ENCODE results near the gene OTUB2.
A peak's percentile ranks its signal among the peaks of the same experiment; 100 is the strongest.

Gene OTUB2

DNA sequence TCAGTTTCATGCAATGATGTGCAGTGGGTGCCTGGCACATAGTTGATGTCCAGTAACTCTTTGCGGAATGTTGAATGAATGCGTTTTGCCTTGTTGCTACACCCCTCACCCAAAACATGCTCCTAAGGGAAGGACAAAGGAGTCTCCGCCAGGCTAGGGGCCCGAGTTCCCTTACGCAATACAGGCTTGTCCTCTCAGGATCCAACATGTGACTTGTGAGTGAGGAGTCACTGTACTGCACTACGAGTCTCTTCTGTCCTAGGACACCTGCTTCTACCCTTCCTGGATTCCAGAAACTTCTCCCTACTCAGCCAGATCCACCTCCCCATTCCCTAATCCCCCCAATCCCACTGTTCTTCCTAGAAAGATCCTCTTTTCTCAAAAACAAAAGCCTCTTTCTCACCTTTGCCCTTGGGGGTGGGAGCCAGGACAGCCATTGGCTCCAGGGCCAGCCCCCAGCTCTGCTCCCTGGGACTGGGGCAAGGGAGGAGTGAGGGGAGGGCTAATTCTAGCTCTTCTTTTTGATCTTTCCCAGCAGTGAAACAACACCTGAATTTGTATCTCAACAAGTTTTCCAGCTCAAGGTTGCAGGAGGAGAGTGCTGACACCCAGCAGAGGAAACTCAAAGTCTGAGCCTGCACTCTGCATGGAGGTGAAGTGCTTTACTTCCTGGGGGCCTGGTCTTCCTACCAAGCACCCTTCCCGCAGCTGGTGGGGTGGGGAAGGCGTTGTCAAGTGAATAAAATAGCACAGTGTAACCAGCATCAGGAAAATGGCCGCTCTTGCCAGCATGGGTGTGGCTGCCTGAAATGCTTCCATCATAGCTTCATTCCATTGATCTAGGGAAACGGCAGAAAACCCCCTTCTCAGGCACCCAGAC lies 3.4 kb upstream of the OTUB2 start:
- DNase-seq = no peak

DNA sequence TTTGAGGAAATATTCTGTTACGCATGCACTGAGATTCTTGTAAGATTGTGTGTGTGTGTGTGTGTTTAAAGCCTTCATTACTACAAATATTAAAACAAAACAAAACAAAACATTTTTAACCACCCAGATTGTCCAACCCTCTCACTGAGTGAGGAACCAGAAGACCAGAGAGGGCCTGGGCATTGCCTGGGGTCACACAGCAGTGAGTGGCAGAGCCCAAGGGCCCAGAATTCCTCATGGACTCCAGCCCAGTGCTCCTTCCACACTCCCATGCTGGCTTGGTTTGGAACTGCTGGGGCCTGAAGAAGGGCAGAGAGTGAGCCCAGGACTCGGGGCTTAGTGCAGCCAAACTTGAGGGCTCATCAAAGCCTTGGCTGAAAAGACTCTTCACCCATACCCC lies 1.6 kb upstream of the OTUB2 start:
- DNase-seq = no peak

GRCh38 chr14:94025720-94026119 lies 420 bp upstream of the OTUB2 start:
- DNase-seq = no peak

- no peak for DNase-seq
Measured at GRCh38 chr14:94026889-94027469, 839 bp downstream of the OTUB2 start.

DNA sequence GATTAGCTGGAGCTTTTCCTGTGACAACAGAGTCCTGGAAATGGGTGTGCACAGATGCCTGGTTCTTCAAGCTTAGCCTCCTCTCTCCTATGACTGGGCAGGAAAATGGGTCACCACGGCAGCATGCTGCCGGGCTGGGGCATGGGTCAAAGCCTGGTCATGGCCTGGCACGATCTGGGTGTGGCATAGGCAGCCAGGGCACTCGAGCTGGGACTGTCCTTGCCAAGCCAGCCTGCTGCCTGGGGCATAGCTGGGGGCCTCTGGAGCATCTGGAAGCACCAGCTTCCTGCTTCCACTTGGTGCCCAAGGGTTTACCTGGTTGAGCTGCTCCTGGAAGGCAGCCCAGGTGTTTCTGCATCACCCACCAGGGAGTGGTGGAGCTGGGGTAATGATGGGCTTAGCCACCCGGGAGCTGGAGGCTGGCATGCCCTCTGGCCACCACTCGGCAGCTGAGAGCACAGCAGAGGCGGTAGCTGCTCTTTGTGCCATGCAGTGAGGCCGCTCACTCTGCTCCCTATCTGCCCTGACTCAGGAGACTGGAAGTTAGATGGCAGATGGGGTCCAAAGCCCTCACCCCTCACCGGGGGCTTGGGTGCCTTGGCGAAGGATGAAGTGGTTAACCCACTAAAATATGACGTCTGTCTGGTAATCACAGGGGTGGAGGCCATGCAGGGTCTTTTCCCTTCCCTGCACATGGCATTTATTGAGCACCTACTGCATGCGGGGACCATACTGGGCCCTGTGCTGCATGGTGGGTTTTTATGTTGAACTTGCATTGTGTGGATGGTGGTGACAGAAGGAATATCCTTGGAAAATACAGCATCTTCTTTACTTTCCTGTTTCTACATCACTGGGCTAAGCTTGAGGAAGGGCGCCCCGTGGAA lies 1.7 kb downstream of the OTUB2 start:
- DNase-seq = no peak

- DNase-seq = no peak
Measured at GRCh38 chr14:94028450-94028826, 2.3 kb downstream of the OTUB2 start.

DNA sequence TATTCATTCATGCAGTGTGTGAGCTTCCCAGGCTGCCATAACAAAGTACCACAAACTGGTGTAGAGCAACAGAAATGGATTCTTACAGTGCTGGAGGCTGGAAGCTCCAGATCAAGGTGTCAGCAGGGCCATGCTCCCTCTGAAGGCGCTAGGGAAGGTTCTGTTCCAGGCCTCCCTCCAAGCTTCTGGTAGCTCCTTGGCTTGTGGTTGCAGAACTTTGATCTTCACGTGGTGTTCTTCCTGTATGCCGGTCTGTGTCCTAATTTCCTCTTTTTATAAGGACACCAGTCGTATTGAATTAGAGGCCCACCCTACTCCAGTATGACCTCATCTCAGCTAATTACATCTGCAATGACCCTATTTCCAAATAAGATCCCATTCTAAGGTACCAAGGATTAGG lies 3.1 kb downstream of the OTUB2 start:
- DNase-seq = no peak

GRCh38 chr14:94029671-94030203 lies 3.6 kb downstream of the OTUB2 start:
- no peak for DNase-seq

- DNase-seq = no peak
Measured at GRCh38 chr14:94030571-94030970, 4.4 kb downstream of the OTUB2 start.

- no peak for DNase-seq
Measured at GRCh38 chr14:94031161-94031882, 5.2 kb downstream of the OTUB2 start.

GRCh38 chr14:94031883-94032279 lies 5.7 kb downstream of the OTUB2 start:
- no peak for DNase-seq

GRCh38 chr14:94034886-94035285 lies 8.7 kb downstream of the OTUB2 start:
- DNase-seq = no peak

GRCh38 chr14:94036313-94037167 lies 10.4 kb downstream of the OTUB2 start:
- DNase-seq = peak; percentile 65

DNA sequence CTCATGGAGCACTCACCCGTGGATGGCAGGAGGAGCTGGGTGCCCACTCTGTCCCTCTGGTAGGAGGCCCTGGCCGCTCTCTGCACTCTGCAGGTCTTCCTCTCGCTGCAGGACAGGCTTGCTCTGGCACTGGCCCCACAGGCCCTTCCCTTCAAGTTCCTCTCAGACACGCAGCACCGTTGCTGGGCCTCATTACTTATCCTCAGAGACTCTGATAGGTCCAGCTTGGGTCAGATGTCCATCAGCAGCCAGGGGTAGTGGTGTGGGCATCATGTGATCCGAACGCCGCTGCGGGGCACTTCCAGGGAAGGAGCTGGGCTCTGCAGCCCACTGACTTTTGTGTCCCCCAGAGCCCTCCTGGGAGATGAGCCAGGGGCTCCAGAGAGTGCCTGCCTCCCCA lies 11.8 kb downstream of the OTUB2 start:
- DNase-seq = no peak

DNA sequence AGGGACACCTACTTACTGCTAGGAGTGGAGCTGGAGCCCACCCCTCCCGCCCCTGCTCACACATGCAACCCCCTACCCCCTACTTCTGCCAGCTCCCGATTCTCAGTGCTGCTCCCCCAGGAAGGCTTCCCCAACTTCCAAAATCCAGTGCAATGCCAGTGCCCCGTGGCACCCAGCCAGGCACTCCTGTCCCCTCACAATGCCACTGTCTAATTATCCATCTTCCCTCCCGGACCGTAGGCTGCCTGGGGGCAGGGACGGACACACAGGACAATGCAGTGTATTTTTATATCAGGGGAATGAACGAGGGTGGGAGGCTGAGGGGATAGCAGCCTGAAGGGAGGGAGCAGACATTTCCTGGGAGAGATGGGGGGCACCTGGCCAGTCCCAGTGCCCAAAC lies 12.4 kb downstream of the OTUB2 start:
- DNase-seq = no peak

GRCh38 chr14:94038921-94039629 lies 12.9 kb downstream of the OTUB2 start:
- DNase-seq = no peak

DNA sequence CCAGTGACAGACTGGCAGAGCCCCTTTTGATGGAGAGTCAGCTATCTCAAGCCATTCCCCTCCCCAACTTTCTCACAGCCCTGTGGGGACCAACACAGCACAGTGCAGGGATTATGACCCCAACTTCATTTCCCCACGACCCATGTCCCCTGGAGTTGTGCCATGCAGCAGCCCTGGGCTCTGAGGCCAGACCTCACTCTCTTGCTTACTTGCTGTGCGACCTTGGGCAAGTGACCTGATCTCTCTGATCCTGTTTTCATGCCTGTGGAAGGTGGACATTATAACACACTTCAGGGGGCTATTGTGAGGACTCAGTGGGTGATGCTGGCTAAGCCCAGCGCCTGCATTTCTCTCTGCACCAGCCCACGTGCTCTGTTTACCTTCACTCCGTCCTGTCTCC lies 14.1 kb downstream of the OTUB2 start:
- DNase-seq = no peak

DNA sequence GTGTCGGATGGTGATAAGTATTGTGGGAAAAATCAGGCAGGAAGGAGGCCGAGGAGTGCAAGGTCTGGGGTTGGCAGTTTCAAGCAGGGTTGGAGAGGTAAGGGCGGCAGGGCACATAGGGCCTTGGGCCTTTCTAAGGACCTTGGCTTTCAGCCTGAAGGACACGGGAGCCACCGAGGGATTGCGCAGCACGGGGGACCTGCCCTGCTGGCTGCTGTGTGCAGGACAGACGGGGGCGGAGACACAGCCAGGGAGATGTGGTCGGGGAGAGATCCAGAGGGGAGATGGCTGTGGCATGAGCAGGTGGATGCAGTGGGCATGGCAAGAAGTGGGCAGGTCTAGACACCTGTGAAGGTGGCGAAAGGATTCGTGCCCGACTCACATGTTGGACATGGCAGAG lies 14.7 kb downstream of the OTUB2 start:
- DNase-seq = no peak

GRCh38 chr14:94041551-94042346 lies 15.6 kb downstream of the OTUB2 start:
- DNase-seq = no peak

DNA sequence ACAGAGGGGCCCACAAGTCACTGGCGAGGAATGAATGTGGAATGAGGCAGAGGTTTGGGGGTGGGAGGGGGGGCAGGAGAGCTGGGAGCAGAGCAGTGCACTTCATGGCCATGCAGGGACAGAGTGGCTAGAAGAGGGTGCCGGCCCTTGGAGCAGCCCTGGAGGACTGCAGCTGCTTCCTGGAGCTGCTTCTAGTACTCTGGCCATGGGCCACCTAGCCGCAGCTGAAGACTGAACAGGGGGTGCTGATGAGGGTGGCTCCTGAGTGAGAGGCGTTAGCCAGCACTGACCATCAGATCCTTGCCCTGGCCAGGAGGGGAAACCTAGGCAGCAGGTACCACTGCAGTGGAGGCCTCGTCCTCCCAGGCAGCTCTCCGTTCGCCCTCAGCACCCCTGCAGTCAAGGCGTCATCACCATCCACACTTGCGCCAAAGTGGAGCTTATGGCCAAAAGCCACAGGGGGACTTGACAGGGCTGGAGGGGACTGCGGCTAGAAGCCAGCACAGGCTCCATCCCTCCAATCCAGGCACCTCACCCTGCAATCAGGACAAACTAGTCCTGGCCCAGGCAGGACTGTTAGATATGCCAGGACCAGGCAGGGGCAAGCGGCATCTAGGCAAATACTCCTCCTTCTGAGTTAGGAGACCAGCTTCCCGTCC lies 16.4 kb downstream of the OTUB2 start:
- no peak for DNase-seq
